Endothelial cell of umbilical vein (primary cell): Measurements from ENCODE around the gene PDZD4.

Experiments used
- CTCF ChIP-seq, 2 donors: IDR thresholded peaks; 1 replicate in 1 of 2; 2 replicates in 1 of 2; pipeline ENCODE4 v1.5.1; 2011; ENCODE audit warnings: low read length in 2 of 2, mild to moderate bottlenecking in 2 of 2, moderate library complexity in 2 of 2, control low read depth in 1 of 2, inconsistent platforms in 1 of 2, low read depth in 1 of 2; ENCODE audit not compliant: insufficient read depth in 1 of 2; ENCODE audit errors: extremely low read depth in 1 of 2
- EZH2 ChIP-seq: IDR thresholded peaks from 2 replicates; pipeline ENCODE4 v1.6.1; 2012; ENCODE audit warnings: borderline replicate concordance, low read depth, mild to moderate bottlenecking, moderate library complexity, low read length, inconsistent platforms; ENCODE audit not compliant: severe bottlenecking
- FOS ChIP-seq: IDR thresholded peaks from 2 replicates; pipeline ENCODE4 v1.6.1; 2011; ENCODE audit warnings: mild to moderate bottlenecking, low read length, moderate library complexity, borderline replicate concordance; ENCODE audit not compliant: insufficient read depth
- GATA2 ChIP-seq: IDR thresholded peaks from 2 replicates; pipeline ENCODE4 v1.7.0; 2011; ENCODE audit warnings: low read depth, mild to moderate bottlenecking, moderate library complexity, mixed read lengths, low read length; ENCODE audit not compliant: insufficient read length, insufficient read depth
- JUN ChIP-seq: IDR thresholded peaks from 2 replicates; pipeline ENCODE4 v1.6.1; 2011; ENCODE audit warnings: borderline replicate concordance, low read depth; ENCODE audit not compliant: insufficient read length, insufficient read depth
- MYC ChIP-seq: IDR thresholded peaks from one replicate; pipeline ENCODE4 v1.6.1; 2011; ENCODE audit warnings: mild to moderate bottlenecking, low read depth, low read length
- POLR2A ChIP-seq: IDR thresholded peaks from 2 replicates; pipeline ENCODE4 v1.6.1; 2012; ENCODE audit warnings: low read depth, mild to moderate bottlenecking, control low read depth, low read length
- POLR2AphosphoS5 ChIP-seq: IDR thresholded peaks from 2 replicates; pipeline ENCODE4 v1.6.1; 2012; ENCODE audit warnings: low read depth, mild to moderate bottlenecking, control low read depth, low read length, moderate library complexity; ENCODE audit not compliant: insufficient read depth
- TF ChIP-seq, protein P1 (sequence below): IDR thresholded peaks from 2 replicates; pipeline ENCODE4 v1.6.1; 2011; ENCODE audit not compliant: insufficient read depth, insufficient read length

GRCh38 chrX:153874085-153874365 lies 43.7 kb upstream of the PDZD4 start:
- TF ChIP-seq CTCF (IDR thresholded peaks at IDR 0.05; ENCODE audit: extremely low read depth in 1 of 2, insufficient read depth in 1 of 2, low read depth in 1 of 2, low read length in 2 of 2) (no peak), POLR2A (no peak), POLR2AphosphoS5 (no peak), JUN (no peak), GATA2 (no peak), EZH2 (no peak), MYC (no peak), FOS (no peak)
- TF ChIP-seq, protein P1, sequence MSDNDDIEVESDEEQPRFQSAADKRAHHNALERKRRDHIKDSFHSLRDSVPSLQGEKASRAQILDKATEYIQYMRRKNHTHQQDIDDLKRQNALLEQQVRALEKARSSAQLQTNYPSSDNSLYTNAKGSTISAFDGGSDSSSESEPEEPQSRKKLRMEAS: no peak
